ENCODE results near the gene IL1RAP.

GRCh38 chr3:190617185-190617584, 103.3 kb downstream of the IL1RAP start:
- TF ChIP-seq POLR2AphosphoS5 (IDR thresholded peaks at IDR 0.05; ENCODE audit: low read depth) = no peak; the same call in 1 of the 2 replicates
- no peak for TF ChIP-seq CTCF (IDR thresholded peaks at IDR 0.05; ENCODE audit: insufficient read depth, low read length)
